Head of caudate nucleus (tissue), 42 donors: Measurements from ENCODE around the gene APOC1.
A peak's percentile ranks its signal among the peaks of the same experiment; 100 is the strongest.
"Not testable (repeated sequence)": the region's sequence is repeated elsewhere in the genome, so short reads cannot be mapped to it uniquely, and the experiment has no call there.

Experiments used
- DNase-seq, 42 donors: peaks; one replicate each; pipeline versions ENCODE4 v3.0.0 to v3.0.0-alpha.2; 2020 to 2021; ENCODE audit warnings: mixed read lengths in 7 of 42
- intact Hi-C: fragments of 100-400 bp; cut with DNase I; formaldehyde crosslinking; loops from one replicate; pipeline ENCODE4 v1.15.0; 2022

Gene APOC1

GRCh38 chr19:44887648-44888047 lies 26.8 kb upstream of the APOC1 start:
- intact Hi-C loops = no loop called here

GRCh38 chr19:44888335-44888734 lies 26.1 kb upstream of the APOC1 start:
- intact Hi-C loops = not testable (repeated sequence)

More at GRCh38 chr19:44887648-44888047, 26.8 kb upstream of the APOC1 start:
- no peak for DNase-seq

GRCh38 chr19:44889830-44890365 lies 24.5 kb upstream of the APOC1 start:
- intact Hi-C loops = loop anchor here (5.0 kb wide), 1 partner anchor 287 kb away; the partner anchor contains the start of genes BLOC1S3 and TRAPPC6A
- DNase-seq = peak in 1 of 42 donors; percentile 42

More at GRCh38 chr19:44888335-44888734, 26.1 kb upstream of the APOC1 start:
- DNase-seq = not testable (repeated sequence)

DNA sequence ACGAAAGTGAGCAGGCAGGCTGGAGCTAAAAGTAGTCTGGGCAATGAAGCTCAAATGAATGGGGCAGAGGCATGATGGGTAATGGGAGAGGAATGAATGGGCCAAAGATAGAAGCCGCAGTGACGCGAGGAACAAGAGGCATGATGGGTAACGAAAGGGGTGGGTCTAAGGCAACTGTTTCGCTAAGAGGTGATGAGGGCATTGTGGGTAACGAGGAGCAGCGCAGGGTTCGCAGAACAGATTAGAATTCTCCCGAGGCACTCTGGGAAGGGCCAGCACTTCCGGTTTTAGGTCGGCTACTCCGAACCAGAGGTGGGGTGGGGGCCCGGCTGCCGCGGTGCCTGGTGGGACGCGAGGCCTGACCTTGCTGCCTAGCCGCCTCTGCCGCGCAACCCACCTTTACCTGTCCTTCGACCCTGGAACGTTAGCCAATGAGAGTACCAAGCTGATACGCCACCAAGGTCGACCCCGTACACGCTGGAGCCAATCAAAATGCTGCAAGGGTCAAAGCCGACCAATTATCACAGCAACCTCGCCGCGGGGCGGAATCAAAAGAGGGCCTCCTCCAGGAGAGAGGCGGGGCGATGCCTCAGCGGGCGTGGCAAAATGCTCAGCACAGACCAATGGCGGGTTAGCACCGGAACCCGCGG lies 23.9 kb upstream of the APOC1 start:
- peak in 38 of 42 donors; percentile 98 to 100 (median 100) for DNase-seq
- intact Hi-C loops = loop anchor here (5.0 kb wide), 1 partner anchor 287 kb away; the partner anchor contains the start of genes BLOC1S3 and TRAPPC6A

DNA sequence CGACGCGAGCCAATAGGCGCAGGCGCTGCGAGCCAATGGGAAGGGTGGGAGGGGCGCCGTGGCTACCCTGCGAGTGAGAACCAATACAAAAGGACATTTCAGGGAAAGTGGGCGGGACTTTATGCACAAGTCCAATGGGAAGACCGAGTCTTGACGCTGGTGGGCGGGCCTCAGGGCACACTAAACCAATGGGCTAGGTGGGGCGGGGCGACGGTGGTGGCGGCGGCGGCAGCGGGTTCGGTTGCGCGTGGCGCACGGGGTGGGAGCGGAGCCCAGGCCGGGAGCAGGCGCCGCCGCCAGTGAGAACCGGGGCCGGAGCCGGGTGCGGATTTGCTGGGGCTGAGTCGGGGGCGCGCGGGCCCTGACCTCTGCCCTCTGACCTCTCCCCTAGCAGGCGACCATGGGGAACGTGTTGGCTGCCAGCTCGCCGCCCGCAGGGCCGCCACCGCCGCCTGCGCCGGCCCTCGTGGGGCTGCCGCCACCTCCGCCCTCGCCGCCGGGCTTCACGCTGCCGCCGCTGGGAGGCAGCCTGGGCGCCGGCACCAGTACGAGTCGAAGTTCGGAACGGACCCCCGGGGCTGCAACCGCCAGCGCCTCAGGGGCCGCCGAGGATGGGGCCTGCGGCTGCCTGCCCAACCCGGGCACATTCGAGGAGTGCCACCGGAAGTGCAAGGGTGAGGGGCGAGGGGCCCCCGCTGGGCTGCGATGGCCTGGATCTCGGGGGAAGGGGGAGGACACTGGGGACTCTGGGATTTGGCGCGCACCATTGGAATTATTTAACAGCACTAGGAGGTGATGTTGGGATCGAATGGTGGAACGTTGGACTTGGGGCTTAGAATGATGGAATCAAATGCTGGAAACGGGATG lies 23.2 kb upstream of the APOC1 start, which contains the start of gene TOMM40:
TOMM40 (plus strand) TSS at position 239 of the 867 bp plus-strand sequence; CDS start at position 401, 162 bp downstream.
- intact Hi-C loops = loop anchor here (5.0 kb wide), 1 partner anchor 286 kb away; the partner anchor contains the start of genes BLOC1S3 and TRAPPC6A
- peak in 17 of 42 donors; percentile 98 to 100 (median 99) for DNase-seq

DNA sequence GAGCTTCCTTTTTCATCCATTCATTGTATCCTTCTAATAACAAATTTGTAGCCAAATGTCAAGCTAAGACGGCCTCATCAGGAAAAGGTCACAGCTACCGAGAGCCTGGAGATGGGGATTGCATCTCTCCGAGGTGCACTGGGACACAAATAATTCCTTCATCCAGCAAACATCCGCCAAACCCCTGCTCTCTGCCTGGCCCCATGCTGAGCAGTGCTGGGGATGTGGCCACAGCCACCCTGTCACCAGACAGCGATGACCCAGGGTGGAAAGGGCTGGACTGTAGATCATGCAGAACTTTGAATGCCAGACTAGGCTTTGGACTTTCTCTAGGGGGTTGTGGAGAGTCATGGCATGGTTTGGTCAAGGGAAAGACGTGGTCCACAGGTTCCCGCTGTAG lies 21.5 kb upstream of the APOC1 start:
- intact Hi-C loops = loop anchor here (5.0 kb wide), 1 partner anchor 284 kb away; the partner anchor contains the start of genes BLOC1S3 and TRAPPC6A
- no peak for DNase-seq

- DNase-seq = no peak
- intact Hi-C loops = loop anchor here (5.0 kb wide), 1 partner anchor 284 kb away; the partner anchor contains the start of genes BLOC1S3 and TRAPPC6A
Measured at GRCh38 chr19:44893332-44894051, 20.9 kb upstream of the APOC1 start.

- DNase-seq = no peak
- intact Hi-C loops = loop anchor here (5.0 kb wide), 1 partner anchor 283 kb away; the partner anchor contains the start of genes BLOC1S3 and TRAPPC6A
Measured at GRCh38 chr19:44894052-44894400, 20.4 kb upstream of the APOC1 start.

DNA sequence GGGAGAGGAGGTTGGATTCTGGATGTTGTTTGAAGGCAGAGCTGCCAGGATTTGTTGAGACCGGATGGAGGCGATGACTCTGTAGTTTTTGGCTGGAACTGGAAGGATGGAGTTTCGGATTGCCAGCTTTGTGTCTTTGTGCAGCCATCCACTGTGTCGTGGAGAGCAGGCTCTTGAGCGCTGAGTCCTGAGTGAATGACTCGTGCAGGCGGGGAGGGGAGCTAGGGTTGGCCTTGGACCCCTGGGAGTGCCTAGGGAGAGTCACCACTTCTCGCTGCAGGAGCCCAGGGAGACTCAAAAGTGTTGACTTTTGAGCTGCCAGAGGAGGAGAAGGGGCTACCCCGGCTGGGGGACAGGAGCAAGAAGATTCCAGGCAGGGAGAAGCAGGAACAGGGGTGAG lies 19.5 kb upstream of the APOC1 start:
- intact Hi-C loops = loop anchor here (5.0 kb wide), 1 partner anchor 282 kb away; the partner anchor contains the start of genes BLOC1S3 and TRAPPC6A

GRCh38 chr19:44897835-44898234 lies 16.6 kb upstream of the APOC1 start:
- intact Hi-C loops = no loop called here
- no peak for DNase-seq

More for the DNA sequence above, 19.5 kb upstream of the APOC1 start:
- DNase-seq = no peak

GRCh38 chr19:44900328-44901244 lies 13.8 kb upstream of the APOC1 start:
- intact Hi-C loops = loop anchor here (5.0 to 10.0 kb wide), 2 partner anchors 52 to 154 kb away; no protein-coding TSS in a partner anchor
- DNase-seq = no peak

DNA sequence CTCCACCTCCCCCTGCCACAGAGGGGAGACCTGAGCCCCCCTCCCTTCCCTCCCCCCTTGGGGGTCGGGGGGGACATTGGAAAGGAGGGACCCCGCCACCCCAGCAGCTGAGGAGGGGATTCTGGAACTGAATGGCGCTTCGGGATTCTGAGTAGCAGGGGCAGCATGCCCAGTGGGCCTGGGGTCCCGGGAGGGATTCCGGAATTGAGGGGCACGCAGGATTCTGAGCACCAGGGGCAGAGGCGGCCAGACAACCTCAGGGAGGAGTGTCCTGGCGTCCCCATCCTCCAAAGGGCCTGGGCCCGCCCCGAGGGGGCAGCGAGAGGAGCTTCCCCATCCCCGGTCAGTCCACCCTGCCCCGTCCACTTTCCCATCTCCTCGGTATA lies 11.2 kb upstream of the APOC1 start:
- DNase-seq = no peak
- intact Hi-C loops = loop anchor here (5.0 to 10.0 kb wide), 2 partner anchors 49 to 152 kb away; no protein-coding TSS in a partner anchor

GRCh38 chr19:44903602-44904425 lies 10.6 kb upstream of the APOC1 start:
- peak; percentile 51 to 94 (median 84) for DNase-seq
- intact Hi-C loops = loop anchor here (5.0 to 10.0 kb wide), 2 partner anchors 48 to 151 kb away; no protein-coding TSS in a partner anchor

- intact Hi-C loops = loop anchor here (5.0 to 10.0 kb wide), 2 partner anchors 48 to 150 kb away; no protein-coding TSS in a partner anchor
- DNase-seq = no peak
Measured at GRCh38 chr19:44904426-44904994, 9.9 kb upstream of the APOC1 start.

GRCh38 chr19:44905437-44906160 lies 8.8 kb upstream of the APOC1 start, which contains the start of gene APOE:
TSS of gene APOE (plus strand) at chr19:44905796. CDS start at chr19:44906625, 829 bp downstream.
- intact Hi-C loops = loop anchor here (10.0 kb wide), 1 partner anchor 149 kb away; no protein-coding TSS in a partner anchor
- DNase-seq = peak; percentile 22 to 85 (median 59)
